ENCODE results near the gene LGALS3.

- no peak for TF ChIP-seq CTCF (IDR thresholded peaks at IDR 0.05)
- TF ChIP-seq POLR2AphosphoS5 (IDR thresholded peaks at IDR 0.05) = no peak
- no peak for TF ChIP-seq POLR2A (IDR thresholded peaks at IDR 0.05)
- TF ChIP-seq EP300 (IDR thresholded peaks at IDR 0.05) = no peak
These were observed 36.7 kb upstream of the LGALS3 start for GRCh38 chr14:55092341-55092740.
